Sigmoid colon (tissue), 3 donors: Measurements from ENCODE around the gene ZNF512.

Source experiments
- POLR2A ChIP-seq, 2 donors: fragments of 450-650 bp; IDR thresholded peaks; one replicate each; pipeline ENCODE4 v1.6.1; 2016; ENCODE audit warnings: antibody characterized with exemption in 2 of 2, mild to moderate bottlenecking in 2 of 2, moderate library complexity in 2 of 2
- TF ChIP-seq, protein P1 (sequence below), 4 experiments: fragments of 450-650 bp in 3 of 4; fragments of 200-600 bp in 1 of 4; IDR thresholded peaks; one replicate each; pipeline ENCODE4 v1.5.1; 2016 to 2019; ENCODE audit warnings: antibody characterized with exemption in 4 of 4, mild to moderate bottlenecking in 3 of 4, moderate library complexity in 2 of 4

- TF ChIP-seq POLR2A (IDR thresholded peaks at IDR 0.05), result no peak
- TF ChIP-seq, protein P1, sequence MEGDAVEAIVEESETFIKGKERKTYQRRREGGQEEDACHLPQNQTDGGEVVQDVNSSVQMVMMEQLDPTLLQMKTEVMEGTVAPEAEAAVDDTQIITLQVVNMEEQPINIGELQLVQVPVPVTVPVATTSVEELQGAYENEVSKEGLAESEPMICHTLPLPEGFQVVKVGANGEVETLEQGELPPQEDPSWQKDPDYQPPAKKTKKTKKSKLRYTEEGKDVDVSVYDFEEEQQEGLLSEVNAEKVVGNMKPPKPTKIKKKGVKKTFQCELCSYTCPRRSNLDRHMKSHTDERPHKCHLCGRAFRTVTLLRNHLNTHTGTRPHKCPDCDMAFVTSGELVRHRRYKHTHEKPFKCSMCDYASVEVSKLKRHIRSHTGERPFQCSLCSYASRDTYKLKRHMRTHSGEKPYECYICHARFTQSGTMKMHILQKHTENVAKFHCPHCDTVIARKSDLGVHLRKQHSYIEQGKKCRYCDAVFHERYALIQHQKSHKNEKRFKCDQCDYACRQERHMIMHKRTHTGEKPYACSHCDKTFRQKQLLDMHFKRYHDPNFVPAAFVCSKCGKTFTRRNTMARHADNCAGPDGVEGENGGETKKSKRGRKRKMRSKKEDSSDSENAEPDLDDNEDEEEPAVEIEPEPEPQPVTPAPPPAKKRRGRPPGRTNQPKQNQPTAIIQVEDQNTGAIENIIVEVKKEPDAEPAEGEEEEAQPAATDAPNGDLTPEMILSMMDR (IDR thresholded peaks at IDR 0.05), result no peak
Observed at GRCh38 chr2:27664154-27664574, 81.3 kb downstream of the ZNF512 start.
